Osteoblast (primary cell): Measurements from ENCODE around the gene LPIN1. TPM values are rescaled to one million over a fixed set of nuclear protein-coding genes. Genes with fewer than 3 reads are reported as not detected.
A peak's percentile ranks its signal among the peaks of the same experiment; 100 is the strongest.

Experiments used
- DNase-seq: peaks from one replicate; pipeline ENCODE4 v3.0.0; 2011; ENCODE audit warnings: low spot score, mixed read lengths; ENCODE audit not compliant: insufficient read length; ENCODE audit errors: missing footprints
- H2AFZ ChIP-seq: 2 replicates; pipeline ENCODE4 v1.6.0; 2011; ENCODE audit warnings: mild to moderate bottlenecking, low read length
- H3K27ac ChIP-seq: 2 replicates; pipeline ENCODE4 v1.5.1; 2011; ENCODE audit warnings: mild to moderate bottlenecking, low read depth, low read length, moderate library complexity
- H3K27me3 ChIP-seq: 2 replicates; pipeline ENCODE4 v1.6.0; 2012; ENCODE audit warnings: mild to moderate bottlenecking, control low read depth, inconsistent platforms, low read length, moderate library complexity; ENCODE audit not compliant: insufficient read depth
- H3K36me3 ChIP-seq: 2 replicates; pipeline ENCODE4 v1.5.1; 2011; ENCODE audit warnings: mild to moderate bottlenecking, low read length, control low read depth, moderate library complexity; ENCODE audit not compliant: insufficient read depth
- H3K4me1 ChIP-seq: 2 replicates; pipeline ENCODE4 v1.5.1; 2011; ENCODE audit warnings: mild to moderate bottlenecking, low read length, control low read depth, moderate library complexity; ENCODE audit not compliant: insufficient read depth
- H3K4me2 ChIP-seq: 2 replicates; pipeline ENCODE4 v1.6.0; 2011; ENCODE audit warnings: mild to moderate bottlenecking, low read length; ENCODE audit not compliant: insufficient read depth
- H3K4me3 ChIP-seq: fragments of 200-600 bp; sonication (generic); 3 replicates; pipeline ENCODE4 v1.5.1; 2012; ENCODE audit warnings: mild to moderate bottlenecking, low read length, inconsistent platforms; ENCODE audit not compliant: insufficient read depth
- H3K79me2 ChIP-seq: 2 replicates; pipeline ENCODE4 v1.6.0; 2012; ENCODE audit warnings: mild to moderate bottlenecking, low read length, control low read depth, inconsistent platforms; ENCODE audit not compliant: insufficient read depth
- H3K9me3 ChIP-seq: 2 replicates; pipeline ENCODE4 v1.5.1; 2011; ENCODE audit warnings: low read depth, low read length, control low read depth
- H4K20me1 ChIP-seq: 2 replicates; pipeline ENCODE4 v1.6.0; 2012; ENCODE audit warnings: mild to moderate bottlenecking, low read length, control low read depth; ENCODE audit not compliant: insufficient read depth
- total RNA-seq: library from RNA; depleted of rRNA; stranded (reverse); fragments of >200 nt; gene quantifications from 2 replicates; pipeline ENCODE4 v1.2.3, GENCODE V29; 2012
- TF ChIP-seq, protein P1 (sequence below): IDR thresholded peaks from 2 replicates; pipeline ENCODE4 v1.5.1; 2011; ENCODE audit warnings: mild to moderate bottlenecking, low read depth, low read length, moderate library complexity; ENCODE audit errors: extremely low read depth

The LPIN1 gene
- total RNA-seq, 1 donor, result 117 TPM

DNA sequence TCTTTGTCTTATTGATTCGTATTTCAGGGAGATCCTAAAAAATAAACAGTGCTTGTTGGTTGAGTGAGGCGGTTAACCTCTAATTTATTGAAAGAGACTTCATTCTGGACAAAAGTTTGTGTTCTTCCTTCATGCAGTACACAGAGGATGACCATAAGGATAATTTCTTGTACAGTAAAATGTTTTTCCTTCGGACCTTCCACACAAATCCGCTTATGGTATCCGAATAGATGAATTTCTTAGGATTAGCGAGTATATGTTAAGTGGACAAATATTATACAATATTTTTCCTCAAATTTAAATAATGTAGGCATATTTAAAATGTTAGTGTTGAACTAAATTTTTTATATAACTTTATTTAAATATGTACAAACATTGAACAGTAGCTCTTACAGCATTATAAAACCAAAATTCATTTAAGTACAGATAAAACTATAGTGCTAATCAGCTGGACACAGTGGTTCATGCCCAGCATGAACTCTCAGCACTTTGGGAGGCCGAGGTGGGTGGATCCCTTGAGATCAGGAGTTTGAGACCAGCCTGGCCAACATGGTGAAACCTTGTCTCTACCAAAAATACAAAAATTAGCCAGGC, 84.4 kb downstream of the LPIN1 start:
- peak overlapping the region; percentile 62 for H3K4me3 ChIP-seq
- peak overlapping the region; percentile 58 for H3K27ac ChIP-seq
- no peaks in the 10 kb centered on the region for H3K79me2 ChIP-seq
- H3K4me2 ChIP-seq, result peak overlapping the region; percentile 85
- no peaks in the 10 kb centered on the region for H3K27me3 ChIP-seq
- TF ChIP-seq, protein P1, sequence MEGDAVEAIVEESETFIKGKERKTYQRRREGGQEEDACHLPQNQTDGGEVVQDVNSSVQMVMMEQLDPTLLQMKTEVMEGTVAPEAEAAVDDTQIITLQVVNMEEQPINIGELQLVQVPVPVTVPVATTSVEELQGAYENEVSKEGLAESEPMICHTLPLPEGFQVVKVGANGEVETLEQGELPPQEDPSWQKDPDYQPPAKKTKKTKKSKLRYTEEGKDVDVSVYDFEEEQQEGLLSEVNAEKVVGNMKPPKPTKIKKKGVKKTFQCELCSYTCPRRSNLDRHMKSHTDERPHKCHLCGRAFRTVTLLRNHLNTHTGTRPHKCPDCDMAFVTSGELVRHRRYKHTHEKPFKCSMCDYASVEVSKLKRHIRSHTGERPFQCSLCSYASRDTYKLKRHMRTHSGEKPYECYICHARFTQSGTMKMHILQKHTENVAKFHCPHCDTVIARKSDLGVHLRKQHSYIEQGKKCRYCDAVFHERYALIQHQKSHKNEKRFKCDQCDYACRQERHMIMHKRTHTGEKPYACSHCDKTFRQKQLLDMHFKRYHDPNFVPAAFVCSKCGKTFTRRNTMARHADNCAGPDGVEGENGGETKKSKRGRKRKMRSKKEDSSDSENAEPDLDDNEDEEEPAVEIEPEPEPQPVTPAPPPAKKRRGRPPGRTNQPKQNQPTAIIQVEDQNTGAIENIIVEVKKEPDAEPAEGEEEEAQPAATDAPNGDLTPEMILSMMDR, result no peak
- peaks cover 3% of the 10 kb centered on the region for H3K36me3 ChIP-seq
- H2AFZ ChIP-seq, result peak overlapping the region; percentile 69
- no peaks in the 10 kb centered on the region for H4K20me1 ChIP-seq
- H3K9me3 ChIP-seq, result peaks cover 2% of the 10 kb centered on the region
- peaks cover 35% of the 10 kb centered on the region for H3K4me1 ChIP-seq
- DNase-seq, result no peak

DNA sequence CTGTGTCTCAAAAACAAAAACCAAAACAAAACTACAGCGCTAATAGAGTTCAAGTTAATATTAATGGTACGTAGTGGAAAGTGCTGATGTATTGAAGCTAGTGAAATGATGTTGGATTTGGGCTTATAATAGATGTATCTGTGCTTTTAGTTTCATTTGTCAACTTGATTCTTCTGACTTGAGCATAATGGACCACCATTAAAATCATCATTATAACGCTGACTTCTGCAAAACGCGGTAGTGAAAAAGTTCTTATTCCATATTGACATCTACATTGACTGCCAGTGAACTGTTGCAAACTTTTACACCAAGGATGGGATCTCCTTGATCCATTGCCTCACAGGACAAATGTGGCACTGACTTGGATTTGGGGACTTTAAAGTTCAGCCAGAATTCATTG, 85.0 kb downstream of the LPIN1 start:
- Histone ChIP-seq H3K27me3 (no peaks in the 10 kb centered on the region), H3K36me3 (peaks cover 2% of the 10 kb centered on the region), H3K4me1 (peaks cover 35% of the 10 kb centered on the region), H3K4me2 (no peak overlapping the region), H3K9me3 (peaks cover 2% of the 10 kb centered on the region), H3K79me2 (no peaks in the 10 kb centered on the region), H3K4me3 (no peak overlapping the region), H3K27ac (no peak overlapping the region), H4K20me1 (no peaks in the 10 kb centered on the region), H2AFZ (no peak overlapping the region)
- no peak for DNase-seq
- TF ChIP-seq, protein P1, result no peak

DNA sequence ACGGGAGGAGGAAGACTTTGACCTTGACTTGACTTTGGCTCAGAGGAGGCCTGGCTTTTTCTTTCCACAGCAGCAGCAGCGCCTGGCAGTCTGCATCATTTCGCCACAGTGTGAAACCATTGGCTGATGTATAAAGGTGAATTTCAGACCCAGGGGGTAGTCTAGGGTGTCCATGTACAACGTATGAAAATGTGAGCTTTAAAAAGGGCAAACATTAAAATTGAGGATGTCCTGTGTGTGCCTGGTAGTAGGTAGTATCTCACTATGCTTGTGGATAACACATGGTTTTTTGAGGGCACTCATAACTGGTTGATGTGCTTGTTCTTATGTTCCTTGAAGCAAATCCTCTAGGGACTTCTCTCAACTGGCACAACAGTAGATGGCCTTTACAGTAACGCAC, 86.1 kb downstream of the LPIN1 start:
- H2AFZ ChIP-seq, result no peak overlapping the region
- no peaks in the 10 kb centered on the region for H3K27me3 ChIP-seq
- TF ChIP-seq, protein P1, result no peak
- DNase-seq, result no peak
- peaks cover 2% of the 10 kb centered on the region for H3K9me3 ChIP-seq
- no peak overlapping the region for H3K27ac ChIP-seq
- no peaks in the 10 kb centered on the region for H4K20me1 ChIP-seq
- H3K4me1 ChIP-seq, result peaks cover 35% of the 10 kb centered on the region
- no peak overlapping the region for H3K4me3 ChIP-seq
- no peaks in the 10 kb centered on the region for H3K36me3 ChIP-seq
- H3K4me2 ChIP-seq, result no peak overlapping the region
- H3K79me2 ChIP-seq, result no peaks in the 10 kb centered on the region

DNA sequence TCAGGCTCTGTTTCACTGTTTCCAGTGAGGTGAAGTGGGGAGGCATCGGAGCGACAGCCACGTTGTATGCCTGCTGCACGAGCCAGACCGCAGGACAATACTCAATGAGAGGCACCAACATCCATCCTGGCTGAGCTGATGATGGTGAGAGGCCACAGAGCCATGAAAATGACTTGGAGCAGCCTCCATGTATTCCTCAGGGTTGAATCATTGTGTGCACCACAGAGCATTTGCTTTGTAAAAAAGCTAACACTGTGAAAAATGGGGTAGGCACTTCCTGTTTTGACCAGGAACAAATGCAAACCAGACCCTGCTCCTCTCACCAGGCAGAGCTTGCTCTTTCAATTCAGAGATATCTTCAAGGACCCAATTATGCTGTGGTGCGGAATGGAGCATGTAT, 87.2 kb downstream of the LPIN1 start:
- no peak overlapping the region for H3K4me3 ChIP-seq
- H3K27me3 ChIP-seq, result no peaks in the 10 kb centered on the region
- H3K27ac ChIP-seq, result peak overlapping the region; percentile 19
- no peaks in the 10 kb centered on the region for H4K20me1 ChIP-seq
- H3K79me2 ChIP-seq, result no peaks in the 10 kb centered on the region
- peak overlapping the region; percentile 71 for H2AFZ ChIP-seq
- H3K36me3 ChIP-seq, result no peaks in the 10 kb centered on the region
- H3K4me1 ChIP-seq, result peaks cover 35% of the 10 kb centered on the region
- no peak for DNase-seq
- peak overlapping the region; percentile 16 for H3K4me2 ChIP-seq
- TF ChIP-seq, protein P1, result no peak
- H3K9me3 ChIP-seq, result peaks cover 2% of the 10 kb centered on the region
